ENCODE results near the gene C1QL4. TPM values are rescaled to one million over a fixed set of nuclear protein-coding genes. Genes with fewer than 3 reads are reported as not detected.
"Not testable (repeated sequence)": the region's sequence is repeated elsewhere in the genome, so short reads cannot be mapped to it uniquely, and the experiment has no call there.

C1QL4 gene
- total RNA-seq, 1 donor from 2014 or later: 0.13 TPM

GRCh38 chr12:49282740-49283375 is 54.1 kb downstream of the C1QL4 start:
- DNase-seq (ENCODE audit: low read depth, low spot score): not testable (repeated sequence)

Other genes starting within 250 kb of the C1QL4 start
- gene DHH, start 242.4 kb downstream of the C1QL4 start, total RNA-seq: 5.8 and 18.8 TPM in 2 replicates
- gene LMBR1L, start 226.3 kb downstream of the C1QL4 start, total RNA-seq: 69.8 and 73.5 TPM in 2 replicates
- gene TUBA1B, start 205.8 kb downstream of the C1QL4 start, total RNA-seq: 2,136 and 3,345 TPM in 2 replicates
- 1,067 and 1,186 TPM in 2 replicates for gene TUBA1A, start 148.1 kb downstream of the C1QL4 start, total RNA-seq
- gene TUBA1C, start 72.1 kb downstream of the C1QL4 start, total RNA-seq: 419 and 740 TPM in 2 replicates
- gene PRPH, start 42.0 kb downstream of the C1QL4 start, total RNA-seq: 0.26 and 0.53 TPM in 2 replicates
- gene TROAP, start 13.9 kb downstream of the C1QL4 start, total RNA-seq: 16.9 and 19.6 TPM in 2 replicates
- 0.79 and 0.85 TPM in 2 replicates for gene DNAJC22, start 9.7 kb upstream of the C1QL4 start, total RNA-seq
- gene SPATS2, start 30.3 kb upstream of the C1QL4 start, total RNA-seq: 44.5 and 45.5 TPM in 2 replicates
- gene KCNH3, start 201.8 kb upstream of the C1QL4 start, total RNA-seq: 0.26 and 0.28 TPM in 2 replicates
- 76.9 and 79.0 TPM in 2 replicates for gene MCRS1, start 231.0 kb upstream of the C1QL4 start, total RNA-seq